ENCODE results near the gene GPR142. TPM values are rescaled to one million over a fixed set of nuclear protein-coding genes. Genes with fewer than 3 reads are reported as not detected.

Gene GPR142
- total RNA-seq, 1 experiment from 2014 or later = not detected

GRCh38 chr17:74362069-74362405, 5.3 kb upstream of the GPR142 start:
- no peak for DNase-seq (ENCODE audit: low spot score)

GRCh38 chr17:74362810-74363498, 4.4 kb upstream of the GPR142 start:
- DNase-seq (ENCODE audit: low spot score) = peak; percentile 56
- in situ Hi-C loops (cut with HindIII; ENCODE audit: low sequenced_read_pairs) = no loop called here

More at GRCh38 chr17:74362069-74362405, 5.3 kb upstream of the GPR142 start:
- in situ Hi-C loops (cut with HindIII; ENCODE audit: low sequenced_read_pairs) = no loop called here

GRCh38 chr17:74368341-74369081, 1.2 kb downstream of the GPR142 start:
- in situ Hi-C loops (cut with HindIII; ENCODE audit: low sequenced_read_pairs) = no loop called here
- DNase-seq (ENCODE audit: low spot score) = peak; percentile 73

- DNase-seq (ENCODE audit: low spot score) = no peak
- in situ Hi-C loops (cut with HindIII; ENCODE audit: low sequenced_read_pairs) = no loop called here
Observed at GRCh38 chr17:74369221-74369620, 1.9 kb downstream of the GPR142 start.

GRCh38 chr17:74369665-74370490, 2.6 kb downstream of the GPR142 start:
- DNase-seq (ENCODE audit: low spot score) = no peak
- in situ Hi-C loops (cut with HindIII; ENCODE audit: low sequenced_read_pairs) = no loop called here

GRCh38 chr17:74371653-74372147, 4.4 kb downstream of the GPR142 start:
- DNase-seq (ENCODE audit: low spot score) = no peak
- in situ Hi-C loops (cut with HindIII; ENCODE audit: low sequenced_read_pairs) = no loop called here

GRCh38 chr17:74372426-74372825, 5.1 kb downstream of the GPR142 start:
- in situ Hi-C loops (cut with HindIII; ENCODE audit: low sequenced_read_pairs) = no loop called here
- no peak for DNase-seq (ENCODE audit: low spot score)

GRCh38 chr17:74373838-74374606, 6.7 kb downstream of the GPR142 start:
- DNase-seq (ENCODE audit: low spot score) = no peak
- in situ Hi-C loops (cut with HindIII; ENCODE audit: low sequenced_read_pairs) = no loop called here

- in situ Hi-C loops (cut with HindIII; ENCODE audit: low sequenced_read_pairs) = no loop called here
Observed at GRCh38 chr17:74374858-74375257, 7.6 kb downstream of the GPR142 start.

GRCh38 chr17:74379495-74380085, 12.3 kb downstream of the GPR142 start:
- peak; percentile 88 for DNase-seq (ENCODE audit: low spot score)
- in situ Hi-C loops (cut with HindIII; ENCODE audit: low sequenced_read_pairs) = no loop called here

More at GRCh38 chr17:74374858-74375257, 7.6 kb downstream of the GPR142 start:
- no peak for DNase-seq (ENCODE audit: low spot score)

GRCh38 chr17:74380086-74380958, 13.0 kb downstream of the GPR142 start:
- in situ Hi-C loops (cut with HindIII; ENCODE audit: low sequenced_read_pairs) = no loop called here
- DNase-seq (ENCODE audit: low spot score) = peak; percentile 66

- DNase-seq (ENCODE audit: low spot score) = peak; percentile 56
- in situ Hi-C loops (cut with HindIII; ENCODE audit: low sequenced_read_pairs) = no loop called here
Observed at GRCh38 chr17:74380959-74381808, 13.9 kb downstream of the GPR142 start.

- no peak for DNase-seq (ENCODE audit: low spot score)
- in situ Hi-C loops (cut with HindIII; ENCODE audit: low sequenced_read_pairs) = no loop called here
Observed at GRCh38 chr17:74383141-74383540, 15.8 kb downstream of the GPR142 start.

- in situ Hi-C loops (cut with HindIII; ENCODE audit: low sequenced_read_pairs) = no loop called here
Observed at GRCh38 chr17:74385201-74385600, 17.9 kb downstream of the GPR142 start.

GRCh38 chr17:74386386-74386785, 19.1 kb downstream of the GPR142 start:
- in situ Hi-C loops (cut with HindIII; ENCODE audit: low sequenced_read_pairs) = no loop called here

More at GRCh38 chr17:74385201-74385600, 17.9 kb downstream of the GPR142 start:
- DNase-seq (ENCODE audit: low spot score) = no peak

GRCh38 chr17:74387365-74388218, 20.3 kb downstream of the GPR142 start:
- DNase-seq (ENCODE audit: low spot score) = no peak
- in situ Hi-C loops (cut with HindIII; ENCODE audit: low sequenced_read_pairs) = no loop called here

More at GRCh38 chr17:74386386-74386785, 19.1 kb downstream of the GPR142 start:
- peak; percentile 98 for DNase-seq (ENCODE audit: low spot score)

Data from G401 (cell line).